Heart left ventricle (tissue), 16 donors: ENCODE data around the gene CTTNBP2NL. TPM values are rescaled to one million over a fixed set of nuclear protein-coding genes. Genes with fewer than 3 reads are reported as not detected.

Experiments used
- ATAC-seq, 4 donors: fragments of 200-7000 bp; cut with Tn5 transposase; one replicate each; pipeline ENCODE4 v1.9.1; 2020 to 2022; ENCODE audit warnings: moderate library complexity in 4 of 4, mild to moderate bottlenecking in 3 of 4, moderate number of reproducible peaks in 1 of 4
- DNase-seq, 5 donors: peaks; one replicate each; pipeline ENCODE4 v3.0.0-alpha.2; 2020
- H3K27ac ChIP-seq, 12 donors: fragments of 200-600 bp; sonication (generic) in 4 of 12; one replicate each; pipeline versions ENCODE4 v1.5.0 to v1.8.0; 2016 to 2022; ENCODE audit warnings: mild to moderate bottlenecking in 2 of 12
- H3K27me3 ChIP-seq, 9 donors: fragments of 200-600 bp; sonication (generic) in 2 of 9; one replicate each; pipeline versions ENCODE4 v1.5.1 to v1.8.0; 2016 to 2022; ENCODE audit warnings: mild to moderate bottlenecking in 3 of 9
- H3K36me3 ChIP-seq, 9 donors: fragments of 200-600 bp; sonication (generic) in 2 of 9; one replicate each; pipeline versions ENCODE4 v1.5.0 to v1.8.0; 2018 to 2022; ENCODE audit warnings: mild to moderate bottlenecking in 2 of 9
- H3K4me1 ChIP-seq, 12 donors: fragments of 200-600 bp; sonication (generic) in 4 of 12; one replicate each; pipeline versions ENCODE4 v1.5.0 to v1.8.0; 2016 to 2022; ENCODE audit warnings: mild to moderate bottlenecking in 3 of 12
- H3K4me3 ChIP-seq, 12 donors: fragments of 200-600 bp; sonication (generic) in 4 of 12; one replicate each; pipeline versions ENCODE4 v1.5.0 to v1.8.0; 2017 to 2022; ENCODE audit warnings: mild to moderate bottlenecking in 9 of 12, moderate library complexity in 4 of 12
- H3K9me3 ChIP-seq, 12 donors: fragments of 200-600 bp; sonication (generic) in 4 of 12; one replicate each; pipeline versions ENCODE4 v1.5.0 to v1.8.0; 2016 to 2022; ENCODE audit warnings: mild to moderate bottlenecking in 1 of 12
- POLR2A ChIP-seq, 2 donors: fragments of 450-650 bp; IDR thresholded peaks; one replicate each; pipeline ENCODE4 v1.6.1; 2017; ENCODE audit warnings: antibody characterized with exemption in 2 of 2, mild to moderate bottlenecking in 2 of 2, moderate library complexity in 2 of 2
- WGBS, 4 donors: extraction: QIAGEN DNeasy Blood & Tissue Kit in 2 of 4; methylation state at CpG; one replicate each; pipeline versions ENCODE4 v1.1.5 to v1.1.7; 2013 to 2018; 5-methylcytosine and 5-hydroxymethylcytosine counted together
- intact Hi-C, 10 donors: fragments of 100-400 bp; cut with DNase I; formaldehyde crosslinking; loops; one replicate each; pipeline versions ENCODE4 v1.11.1 to v1.14.2; 2022
- polyA plus RNA-seq, 2 donors: library from polyadenylated mRNA; stranded (reverse); fragments of 200-250 nt; gene quantifications; one replicate each; pipeline ENCODE4 v1.2.3, GENCODE V29; 2013
- total RNA-seq, 9 donors: library from RNA; depleted of rRNA in 2 of 9; stranded (reverse); fragments of >200 nt in 2 of 9; fragmentation: NEBNext Ultra II Directional in 3 of 9; extraction: Animal tissue kit (Norgen Biotek cat#: 25700) in 3 of 9; gene quantifications; one replicate each; pipeline versions ENCODE4 v1.1.0 to v1.2.4, GENCODE V29; 2016 to 2023
- TF ChIP-seq, protein P1 (sequence below), 12 donors: fragments of 200-600 bp; sonication (generic) in 4 of 12; IDR thresholded peaks; one replicate each; pipeline versions ENCODE4 v1.5.0 to v1.8.0; 2018 to 2022; ENCODE audit warnings: antibody characterized with exemption in 12 of 12, mild to moderate bottlenecking in 5 of 12
- donor health status: ischemic (EF 13 %, LVEDD 7.1; RV severe dilation, severe dysfunction).
- donor health status: healthy with polysubstance abuse.
- donor health status: DM: no; HTN: yes; CAD: no.
- donor health status: DM: no; HTN: no; CAD: no.
- donor health status: ischemic (EF 25% LVEDD 6.9; RV normal size, moderate dysfunction).
- donor health status: ischemic (EF 25% LVEDD 5.7; RV mildly dilated, moderate dysfunction).
- donor health status: healthy.
- donor health status: DM: yes; HTN: yes; CAD: no.
- donor health status: ischemic (EF 35%, LVEDD 5.7; RV mildly dilated, moderate dysfunction).
- donor health status: nonischemic (EF 11% LVEDD 7.7; RV severe dilation, severe dysfunction).
- donor health status: DM: yes; HTN: yes; CAD: no.
- donor health status: PGD.
- donor health status: ischemic (EF 29% LVEDD 5.4; RV normal size, mild dysfunction).
- donor health status: nonischemic (EF 23%, LVEDD 6.1; RV moderate dilation, normal function).

CTTNBP2NL gene
- total and polyA plus RNA-seq, 11 donors = 4.6 to 22.8 (median 14.1) TPM

DNA sequence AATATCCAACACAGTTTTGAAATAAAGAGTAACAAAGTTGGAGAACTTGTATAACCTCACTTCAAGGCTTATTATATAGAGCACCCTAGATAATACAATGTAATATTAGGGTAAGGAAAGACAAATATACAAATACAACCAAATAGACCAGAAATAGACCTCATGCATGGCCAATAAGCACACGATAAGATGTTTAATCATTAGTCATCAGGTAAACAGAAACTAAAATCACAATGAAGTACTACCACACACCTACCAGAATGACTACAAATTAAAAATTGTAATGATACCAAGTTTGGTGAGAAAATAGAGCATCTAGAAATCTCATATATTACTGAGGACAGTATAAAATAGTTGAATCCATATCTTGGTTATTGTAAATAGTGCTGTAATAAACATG, 20.3 kb upstream of the CTTNBP2NL start:
- Histone ChIP-seq H3K27ac (no peak overlapping the region), H3K4me1 (no peaks in the 10 kb centered on the region)
- WGBS, 4 donors = 70 to 81% (median 72%) methylated on average over 1 of the region's 1 CpG

GRCh38 chr1:112380356-112380755, 15.7 kb upstream of the CTTNBP2NL start:
- Histone ChIP-seq H3K36me3 (no peaks in the 10 kb centered on the region), H3K9me3 (peaks cover 0 to 5% (median 0%) of the 10 kb centered on the region in 12 donors), H3K4me3 (no peak overlapping the region), H3K4me1 (peaks cover 0 to 11% (median 0%) of the 10 kb centered on the region in 12 donors), H3K27me3 (peaks cover 0 to 4% (median 0%) of the 10 kb centered on the region in 9 donors), H3K27ac (no peak overlapping the region)
- ATAC-seq (no peak), DNase-seq (no peak)
- intact Hi-C loops = no loop called here
- TF ChIP-seq, protein P1, sequence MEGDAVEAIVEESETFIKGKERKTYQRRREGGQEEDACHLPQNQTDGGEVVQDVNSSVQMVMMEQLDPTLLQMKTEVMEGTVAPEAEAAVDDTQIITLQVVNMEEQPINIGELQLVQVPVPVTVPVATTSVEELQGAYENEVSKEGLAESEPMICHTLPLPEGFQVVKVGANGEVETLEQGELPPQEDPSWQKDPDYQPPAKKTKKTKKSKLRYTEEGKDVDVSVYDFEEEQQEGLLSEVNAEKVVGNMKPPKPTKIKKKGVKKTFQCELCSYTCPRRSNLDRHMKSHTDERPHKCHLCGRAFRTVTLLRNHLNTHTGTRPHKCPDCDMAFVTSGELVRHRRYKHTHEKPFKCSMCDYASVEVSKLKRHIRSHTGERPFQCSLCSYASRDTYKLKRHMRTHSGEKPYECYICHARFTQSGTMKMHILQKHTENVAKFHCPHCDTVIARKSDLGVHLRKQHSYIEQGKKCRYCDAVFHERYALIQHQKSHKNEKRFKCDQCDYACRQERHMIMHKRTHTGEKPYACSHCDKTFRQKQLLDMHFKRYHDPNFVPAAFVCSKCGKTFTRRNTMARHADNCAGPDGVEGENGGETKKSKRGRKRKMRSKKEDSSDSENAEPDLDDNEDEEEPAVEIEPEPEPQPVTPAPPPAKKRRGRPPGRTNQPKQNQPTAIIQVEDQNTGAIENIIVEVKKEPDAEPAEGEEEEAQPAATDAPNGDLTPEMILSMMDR (IDR thresholded peaks at IDR 0.05) = no peak
- no peak for TF ChIP-seq POLR2A (IDR thresholded peaks at IDR 0.05)
- WGBS, 4 donors = 60 to 80% (median 75%) methylated on average over 1 of the region's 1 CpG

More for the DNA sequence above, 20.3 kb upstream of the CTTNBP2NL start:
- peaks cover 0 to 11% (median 0%) of the 10 kb centered on the region in 9 donors for H3K27me3 ChIP-seq
- intact Hi-C loops = loop anchor here in 1 of 10 donors (10.0 kb wide), 1 partner anchor 891 kb away; no protein-coding TSS in a partner anchor
- H3K9me3 ChIP-seq = peaks cover 0 to 5% (median 0%) of the 10 kb centered on the region in 12 donors
- TF ChIP-seq POLR2A (IDR thresholded peaks at IDR 0.05) = no peak
- TF ChIP-seq, protein P1 (IDR thresholded peaks at IDR 0.05) = no peak
- no peak for ATAC-seq
- no peak for DNase-seq
- H3K36me3 ChIP-seq = no peaks in the 10 kb centered on the region
- H3K4me3 ChIP-seq = no peak overlapping the region

GRCh38 chr1:112381324-112382076, 14.5 kb upstream of the CTTNBP2NL start:
- ATAC-seq = no peak
- intact Hi-C loops = no loop called here

More at GRCh38 chr1:112381324-112382076, 14.5 kb upstream of the CTTNBP2NL start:
- no peak overlapping the region for H3K27ac ChIP-seq
- 58 to 85% (median 70%) methylated on average over 2 of the region's 2 CpGs for WGBS, 4 donors
- H3K36me3 ChIP-seq = no peaks in the 10 kb centered on the region
- no peak for TF ChIP-seq POLR2A (IDR thresholded peaks at IDR 0.05)
- TF ChIP-seq, protein P1 (IDR thresholded peaks at IDR 0.05) = no peak
- no peak for DNase-seq
- peaks cover 0 to 5% (median 0%) of the 10 kb centered on the region in 12 donors for H3K9me3 ChIP-seq
- H3K27me3 ChIP-seq = peaks cover 0 to 4% (median 0%) of the 10 kb centered on the region in 9 donors
- peaks cover 0 to 11% (median 0%) of the 10 kb centered on the region in 12 donors for H3K4me1 ChIP-seq
- no peak overlapping the region for H3K4me3 ChIP-seq
